NOMO-1 treated with dmso at 0.1 percent for 144 hours (cell line): ENCODE data around the gene PDGFRB.

Experiments used
- DNase-seq: peaks from one replicate; lab custom pipeline; 2025; ENCODE audit not compliant: unreplicated experiment; lab: John Stamatoyannopoulos, UW

Gene PDGFRB

GRCh38 chr5:150155258-150156026, at the start of gene PDGFRB:
TSS of gene PDGFRB (minus strand) at chr5:150155845. CDS start at chr5:150137047, 18,798 bp downstream.
- DNase-seq: no peak

DNA sequence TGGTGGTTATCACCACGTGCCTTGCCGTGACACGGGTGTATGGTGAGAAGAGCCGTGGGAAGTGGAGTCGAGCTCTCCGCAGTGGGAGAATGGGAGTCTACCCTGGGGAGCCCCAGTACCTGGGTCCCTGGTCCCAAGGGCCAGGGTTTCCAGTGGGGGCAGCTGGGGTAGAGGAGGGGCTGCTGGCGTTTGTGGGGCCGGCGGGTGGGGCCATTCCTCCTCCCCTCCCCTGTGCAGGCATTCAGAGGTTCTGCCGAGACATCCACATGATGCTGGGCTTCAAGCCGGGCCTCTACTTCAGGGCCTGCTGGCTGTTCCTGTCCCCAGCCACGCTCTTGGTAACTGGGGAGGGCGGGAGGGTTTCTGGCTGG, 48.9 kb upstream of the PDGFRB start:
- DNase-seq: no peak

GRCh38 chr5:150203832-150204589, 48.4 kb upstream of the PDGFRB start:
- no peak for DNase-seq

GRCh38 chr5:150202501-150202900, 46.9 kb upstream of the PDGFRB start:
- DNase-seq: no peak

DNA sequence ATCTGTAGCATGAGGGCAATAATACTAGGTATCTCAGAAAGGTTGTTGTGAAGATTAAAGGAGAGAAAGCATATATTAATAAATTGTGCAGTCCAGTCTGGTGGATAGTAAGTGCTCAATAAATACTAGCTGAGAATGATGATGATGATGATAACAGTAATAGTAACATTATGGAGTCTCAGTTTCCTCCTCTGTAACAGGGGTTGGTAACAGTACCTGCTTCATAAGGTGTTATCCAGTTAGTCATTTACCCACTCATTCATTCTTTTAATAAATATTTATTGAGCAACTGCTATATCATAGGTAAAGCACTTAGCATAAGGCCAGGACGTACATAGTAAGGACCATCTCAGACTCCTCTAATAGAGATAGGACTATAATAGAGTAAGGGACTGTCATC, 41.8 kb upstream of the PDGFRB start:
- DNase-seq: no peak

DNA sequence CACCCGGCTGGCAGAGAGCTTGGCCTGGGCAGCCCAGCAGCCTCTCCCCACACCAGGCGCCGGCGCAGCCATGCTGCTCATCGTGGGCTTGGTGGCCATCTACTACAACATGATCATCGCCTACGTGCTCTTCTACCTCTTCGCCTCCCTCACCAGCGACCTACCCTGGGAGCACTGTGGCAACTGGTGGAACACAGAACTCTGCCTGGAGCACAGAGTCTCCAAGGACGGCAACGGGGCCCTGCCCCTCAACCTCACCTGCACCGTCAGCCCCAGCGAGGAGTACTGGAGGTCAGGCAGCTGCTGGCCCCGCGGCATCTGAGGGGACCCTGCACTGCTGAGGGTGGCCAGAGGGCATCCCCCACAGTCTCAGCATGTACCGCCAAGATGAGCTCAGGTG, 41.3 kb upstream of the PDGFRB start:
- DNase-seq: no peak

- no peak for DNase-seq
These were observed 40.9 kb upstream of the PDGFRB start for GRCh38 chr5:150196514-150196913.

DNA sequence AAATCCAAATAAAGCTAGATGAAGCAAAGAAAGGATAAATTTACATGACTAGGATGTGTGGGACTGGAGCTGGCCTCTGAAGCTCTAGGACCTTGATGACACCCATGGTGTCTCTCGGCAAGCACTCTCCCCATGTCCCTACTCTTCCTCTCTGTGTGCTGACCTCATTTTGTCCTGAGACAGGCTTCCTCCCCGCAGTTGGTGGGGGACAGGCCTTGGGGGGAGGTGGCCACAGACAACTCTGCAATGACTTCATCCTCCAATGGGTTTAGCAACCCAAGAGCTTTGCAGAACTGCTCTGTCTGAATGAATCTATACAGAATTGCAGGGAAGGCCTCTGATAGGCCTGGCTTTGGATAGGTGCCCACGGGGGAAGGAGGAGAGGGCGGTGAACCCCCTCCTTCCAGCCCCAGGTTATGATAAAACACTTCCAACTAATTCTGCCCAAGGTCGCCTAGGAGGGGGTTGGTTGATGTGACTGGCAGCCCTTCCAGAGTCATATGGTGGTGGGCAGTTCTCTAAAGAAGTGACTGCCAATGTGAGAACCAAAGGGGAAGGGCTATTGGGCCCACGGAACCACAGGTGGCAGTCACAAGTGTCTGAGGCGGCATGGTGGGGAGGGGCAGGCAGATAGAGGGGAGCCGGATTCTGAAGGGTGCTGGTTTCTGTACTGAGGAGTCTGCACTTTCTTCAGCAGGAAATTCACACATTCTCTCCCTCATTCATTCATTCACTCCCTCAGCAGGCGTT, 40.3 kb upstream of the PDGFRB start:
- no peak for DNase-seq

DNA sequence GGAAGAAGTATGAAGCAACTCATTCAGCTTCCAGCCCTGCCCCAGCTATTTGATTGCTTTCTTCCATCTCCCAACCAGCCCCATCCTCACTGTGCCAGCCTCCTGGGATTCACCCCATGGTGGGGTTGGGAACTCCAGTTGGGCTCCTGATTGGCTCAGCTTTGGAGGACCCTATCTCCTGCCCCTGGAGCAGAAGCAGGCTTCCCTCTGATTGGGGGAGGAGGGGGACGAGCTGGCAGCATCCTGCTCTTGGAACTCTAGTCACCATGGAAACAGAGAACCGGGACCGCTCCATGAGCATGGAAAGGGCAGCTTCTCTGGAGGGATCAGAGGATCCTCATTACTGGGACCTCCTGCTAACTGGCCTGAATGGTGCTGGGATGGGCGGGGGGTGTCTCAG, 36.8 kb upstream of the PDGFRB start:
- DNase-seq: no peak

- DNase-seq: no peak
These were observed 35.3 kb upstream of the PDGFRB start for GRCh38 chr5:150190987-150191386.

GRCh38 chr5:150190503-150190979, 34.9 kb upstream of the PDGFRB start:
- DNase-seq: no peak

DNA sequence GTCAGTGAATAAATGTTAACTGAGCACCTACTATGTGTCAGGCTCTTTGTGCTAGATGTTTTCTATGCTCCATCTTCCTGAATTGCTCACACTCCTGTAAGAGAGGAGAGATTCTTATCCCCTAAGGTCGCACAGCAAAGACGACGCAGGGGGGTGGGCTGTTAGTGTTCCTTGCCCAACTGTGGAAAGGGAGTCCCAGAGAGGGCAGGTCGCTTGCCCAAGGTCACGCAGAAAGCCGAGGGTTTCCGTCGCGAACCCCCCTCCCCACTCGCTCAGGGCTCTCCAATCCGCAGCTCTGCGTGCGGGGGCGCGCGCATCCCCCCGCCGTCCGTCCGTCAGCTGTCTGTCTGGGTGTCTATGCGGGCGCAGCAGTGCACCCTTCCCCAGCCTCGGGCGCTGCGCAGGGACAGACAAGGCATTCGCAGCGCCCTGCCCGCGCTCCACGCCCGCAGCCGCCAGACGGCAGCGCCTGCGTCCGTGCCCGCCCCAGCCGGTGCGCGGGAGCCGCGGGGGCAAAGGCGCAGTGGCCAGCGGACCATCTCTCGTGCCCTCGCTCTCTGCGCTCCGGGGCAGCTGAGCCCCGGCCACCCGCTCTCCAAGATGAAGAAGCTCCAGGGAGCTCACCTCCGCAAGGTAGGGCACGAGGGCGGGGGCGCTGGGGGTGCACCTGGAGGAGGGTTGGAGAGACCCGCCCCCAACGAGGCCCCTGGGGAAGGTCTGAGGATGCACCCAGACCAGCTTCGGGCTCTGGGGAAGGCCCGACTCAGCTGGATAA, 34.3 kb upstream of the PDGFRB start, which contains the start of gene SLC6A7:
SLC6A7 (plus strand) TSS at position 335 of the 775 bp plus-strand sequence; CDS start at position 601, 266 bp downstream.
- DNase-seq: no peak

DNA sequence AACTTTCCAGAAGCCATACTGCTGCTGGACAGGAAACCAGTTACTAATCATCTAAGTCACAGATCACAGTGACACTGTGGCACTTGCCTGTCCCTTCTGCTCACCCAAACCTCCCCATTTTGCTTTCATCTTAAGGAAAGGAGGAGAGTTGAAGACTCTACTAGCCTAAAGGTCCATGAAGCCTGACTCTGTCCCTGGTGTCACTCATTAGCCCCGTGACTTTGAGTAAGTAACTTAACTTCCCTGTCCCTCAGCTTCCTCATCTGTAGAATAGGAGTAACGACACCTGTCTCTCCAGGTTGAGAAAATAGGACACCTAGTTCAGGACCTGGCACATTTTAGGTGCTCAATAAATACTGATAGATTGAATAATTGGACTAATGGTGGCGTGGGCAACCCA, 33.7 kb upstream of the PDGFRB start:
- DNase-seq: no peak

- no peak for DNase-seq
These were observed 32.6 kb upstream of the PDGFRB start for GRCh38 chr5:150188146-150188842.

DNA sequence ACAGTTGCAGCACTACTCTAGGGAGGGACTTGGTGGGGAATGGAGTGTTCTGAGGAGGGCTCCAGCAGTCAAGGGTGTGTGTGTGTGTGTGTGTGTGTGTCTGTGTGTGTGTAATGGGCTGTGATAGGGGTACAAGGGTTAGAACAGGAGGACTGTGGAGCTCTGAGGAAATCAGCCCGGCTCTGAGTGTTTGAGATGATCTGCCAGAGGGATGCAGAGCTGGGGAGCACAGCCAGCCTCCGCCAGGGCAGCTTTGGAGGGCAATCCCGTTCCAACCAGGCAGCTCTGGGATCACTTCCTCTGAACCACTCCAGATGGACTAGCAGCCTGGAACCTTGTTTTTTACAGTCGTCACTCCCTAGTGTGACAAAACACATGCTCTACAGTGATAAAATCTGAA, 31.3 kb upstream of the PDGFRB start:
- DNase-seq: no peak

- no peak for DNase-seq
These were observed 30.5 kb upstream of the PDGFRB start for GRCh38 chr5:150186137-150186536.

GRCh38 chr5:150184990-150185912, 29.6 kb upstream of the PDGFRB start:
- peak; percentile 76 for DNase-seq

DNA sequence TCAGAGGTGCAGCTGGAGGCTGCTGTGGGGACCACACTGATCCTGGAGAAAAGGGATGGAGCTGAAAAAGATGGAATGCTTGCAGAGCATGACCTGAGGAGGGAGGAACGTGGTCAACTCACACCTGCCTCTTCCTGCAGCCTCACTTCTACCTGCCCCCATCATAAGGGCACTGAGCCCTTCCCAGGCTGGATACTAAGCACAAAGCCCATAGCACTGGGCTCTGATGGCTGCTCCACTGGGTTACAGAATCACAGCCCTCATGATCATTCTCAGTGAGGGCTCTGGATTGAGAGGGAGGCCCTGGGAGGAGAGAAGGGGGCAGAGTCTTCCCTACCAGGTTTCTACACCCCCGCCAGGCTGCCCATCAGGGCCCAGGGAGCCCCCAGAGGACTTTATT, 28.4 kb upstream of the PDGFRB start:
- no peak for DNase-seq

GRCh38 chr5:150183436-150183835, 27.8 kb upstream of the PDGFRB start:
- DNase-seq: no peak
